ENCODE measurements around the gene CCN5. TPM values are rescaled to one million over a fixed set of nuclear protein-coding genes. Genes with fewer than 3 reads are reported as not detected.

Gene CCN5
- total RNA-seq, 2 donors from 2014 or later = 62.9 to 64.3 TPM

DNA sequence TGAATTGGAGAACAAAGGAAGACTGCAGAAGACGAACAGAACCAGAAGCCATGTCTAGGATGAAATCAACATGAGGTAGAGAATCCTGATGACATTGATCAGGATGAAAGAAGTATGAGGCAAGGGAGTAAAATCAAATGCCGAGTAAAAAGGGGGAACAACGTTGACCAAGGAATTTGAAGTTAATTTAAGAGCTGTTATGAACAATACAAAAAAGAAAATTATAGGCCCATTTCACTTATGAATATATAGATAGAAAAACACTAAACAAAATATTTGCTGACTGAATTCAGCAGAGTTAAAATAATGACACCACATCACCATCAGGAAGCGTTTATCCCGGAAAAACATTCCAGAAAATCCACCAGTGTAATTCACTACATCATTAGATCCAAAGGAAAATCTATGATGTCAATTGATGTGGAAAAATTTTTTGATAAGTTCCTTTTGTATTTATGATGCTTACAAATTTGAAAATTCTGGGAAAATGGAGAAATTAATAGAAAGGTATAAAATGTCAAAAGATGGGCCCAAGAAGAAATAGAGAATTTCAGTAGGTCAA is 8.1 kb upstream of the CCN5 start:
- Histone ChIP-seq H3K4me1 (replicated peaks) (no peaks in the 10 kb centered on the region), H3K9me3 (no peaks in the 10 kb centered on the region), H3K27ac (peak overlapping the region in 1 of 2 donors; percentile 16), H3K36me3 (no peaks in the 10 kb centered on the region), H3K27me3 (replicated peaks; ENCODE audit: insufficient read depth) (no peaks in the 10 kb centered on the region), H3K4me3 (no peak overlapping the region)
- intact Hi-C loops (cut with DNase I) = no loop called here
- TF ChIP-seq POLR2AphosphoS5 (IDR thresholded peaks at IDR 0.05) = no peak
- no peak for TF ChIP-seq POLR2A (IDR thresholded peaks at IDR 0.05)
- no peak for TF ChIP-seq CTCF (IDR thresholded peaks at IDR 0.05)
- WGBS = 86% methylated on average over 5 of the region's 5 CpGs
- DNase-seq (ENCODE audit: low spot score) = no peak

GRCh38 chr20:44709380-44709779 is 5.8 kb upstream of the CCN5 start:
- intact Hi-C loops (cut with DNase I) = no loop called here
- H3K27ac ChIP-seq = no peak overlapping the region
- no peaks in the 10 kb centered on the region for H3K27me3 ChIP-seq (replicated peaks; ENCODE audit: insufficient read depth)
- no peak overlapping the region for H3K4me3 ChIP-seq
- no peak for TF ChIP-seq POLR2A (IDR thresholded peaks at IDR 0.05)
- TF ChIP-seq CTCF (IDR thresholded peaks at IDR 0.05) = no peak
- TF ChIP-seq POLR2AphosphoS5 (IDR thresholded peaks at IDR 0.05) = no peak
- no peak for DNase-seq (ENCODE audit: low spot score)
- H3K9me3 ChIP-seq = no peaks in the 10 kb centered on the region
- no peaks in the 10 kb centered on the region for H3K36me3 ChIP-seq
- 70% methylated on average over 11 of the region's 11 CpGs for WGBS
- no peaks in the 10 kb centered on the region for H3K4me1 ChIP-seq (replicated peaks)

DNA sequence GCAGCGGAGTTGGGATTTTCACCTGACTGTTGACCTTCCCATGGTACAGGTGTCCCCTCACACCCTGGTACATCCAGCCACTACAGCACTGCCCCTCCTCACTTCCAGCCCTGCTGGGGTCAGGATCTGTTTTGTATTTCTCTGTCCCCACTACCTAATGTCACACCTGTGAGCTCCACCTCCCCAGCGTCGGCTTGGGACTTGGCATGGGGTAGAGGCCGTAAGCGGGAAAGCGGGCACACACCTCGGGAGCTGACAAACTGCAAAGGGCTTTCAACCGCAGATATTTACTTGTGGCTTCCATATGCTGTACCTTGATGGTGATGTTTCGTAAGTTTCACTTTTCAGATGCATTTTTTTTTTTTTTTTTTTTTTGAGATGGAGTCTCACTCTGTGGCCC is 5.4 kb upstream of the CCN5 start:
- Histone ChIP-seq H3K36me3 (no peaks in the 10 kb centered on the region), H3K27me3 (replicated peaks; ENCODE audit: insufficient read depth) (no peaks in the 10 kb centered on the region), H3K4me1 (replicated peaks) (peaks cover 4% of the 10 kb centered on the region), H3K4me3 (no peak overlapping the region), H3K27ac (no peak overlapping the region), H3K9me3 (no peaks in the 10 kb centered on the region)
- no peak for DNase-seq (ENCODE audit: low spot score)
- WGBS = 86% methylated on average over 9 of the region's 9 CpGs
- TF ChIP-seq POLR2AphosphoS5 (IDR thresholded peaks at IDR 0.05) = no peak
- TF ChIP-seq CTCF (IDR thresholded peaks at IDR 0.05) = no peak
- TF ChIP-seq POLR2A (IDR thresholded peaks at IDR 0.05) = no peak
- intact Hi-C loops (cut with DNase I) = no loop called here

DNA sequence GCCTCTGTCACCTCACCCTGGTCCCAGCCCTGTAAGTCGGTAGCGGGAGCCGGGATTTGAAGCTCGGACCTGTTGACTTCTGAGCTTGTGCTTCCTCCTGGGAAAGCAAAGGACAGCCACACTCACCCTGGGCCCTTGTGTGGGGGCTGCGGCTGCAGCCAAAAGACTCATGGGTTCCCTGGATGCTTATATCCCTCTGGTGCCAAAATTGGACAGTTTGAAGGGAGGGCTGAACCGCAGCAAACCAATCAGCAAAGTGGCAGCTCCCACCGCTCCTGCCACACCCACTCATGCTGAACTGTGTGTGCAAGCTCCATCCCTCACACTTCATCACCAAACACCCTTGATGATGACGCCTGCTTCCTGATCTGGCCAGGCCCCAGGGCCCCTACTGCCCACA is 3.9 kb upstream of the CCN5 start:
- DNase-seq (ENCODE audit: low spot score) = no peak
- Histone ChIP-seq H3K4me1 (replicated peaks) (peaks cover 4% of the 10 kb centered on the region), H3K36me3 (no peaks in the 10 kb centered on the region), H3K27me3 (replicated peaks; ENCODE audit: insufficient read depth) (no peaks in the 10 kb centered on the region), H3K27ac (no peak overlapping the region), H3K9me3 (no peaks in the 10 kb centered on the region), H3K4me3 (no peak overlapping the region)
- 77% methylated on average over 7 of the region's 8 CpGs for WGBS
- intact Hi-C loops (cut with DNase I) = no loop called here
- TF ChIP-seq POLR2AphosphoS5 (IDR thresholded peaks at IDR 0.05) (no peak), POLR2A (IDR thresholded peaks at IDR 0.05) (no peak), CTCF (IDR thresholded peaks at IDR 0.05) (no peak)

GRCh38 chr20:44714102-44714700 is 968 bp upstream of the CCN5 start:
- WGBS = 33% methylated on average over 13 of the region's 13 CpGs
- no peaks in the 10 kb centered on the region for H3K27me3 ChIP-seq (replicated peaks; ENCODE audit: insufficient read depth)
- peak; percentile 41 for DNase-seq (ENCODE audit: low spot score)
- H3K27ac ChIP-seq = peak overlapping the region; percentile 28 to 60
- H3K9me3 ChIP-seq = no peaks in the 10 kb centered on the region
- H3K36me3 ChIP-seq = no peaks in the 10 kb centered on the region
- peaks cover 4% of the 10 kb centered on the region for H3K4me1 ChIP-seq (replicated peaks)
- TF ChIP-seq POLR2AphosphoS5 (IDR thresholded peaks at IDR 0.05) (no peak), POLR2A (IDR thresholded peaks at IDR 0.05) (no peak), CTCF (IDR thresholded peaks at IDR 0.05) (no peak)
- H3K4me3 ChIP-seq = no peak overlapping the region
- intact Hi-C loops (cut with DNase I) = no loop called here

Data from prostate gland (tissue), 2 donors.